Body of pancreas (tissue), 4 donors: ENCODE results near the gene GLG1. TPM values are rescaled to one million over a fixed set of nuclear protein-coding genes. Genes with fewer than 3 reads are reported as not detected.

Source experiments
- ATAC-seq: fragments of 150-250 bp; one replicate; pipeline ENCODE4 v1.9.1; 2016
- DNase-seq, 4 donors: peaks; one replicate each; pipeline ENCODE4 v3.0.0-alpha.2; 2019
- H3K27ac ChIP-seq, 4 donors: fragments of 200-600 bp; sonication (generic); 1 replicate in 3 of 4; 2 replicates in 1 of 4; pipeline versions ENCODE4 v1.5.1 to v1.6.1; 2016 to 2019; ENCODE audit warnings: mild to moderate bottlenecking in 1 of 4, mixed read lengths in 1 of 4, moderate library complexity in 1 of 4
- H3K27me3 ChIP-seq, 2 donors: fragments of 200-600 bp; sonication (generic); one replicate each; pipeline ENCODE4 v1.6.0; 2016; ENCODE audit warnings: mild to moderate bottlenecking in 1 of 2
- H3K36me3 ChIP-seq, 2 donors: fragments of 200-600 bp; sonication (generic); replicated peaks in 1 of 2; 2 replicates each; pipeline ENCODE4 v1.5.1; 2016; ENCODE audit warnings: low read depth in 2 of 2; ENCODE audit not compliant: insufficient read depth in 1 of 2
- H3K4me1 ChIP-seq: fragments of 200-600 bp; sonication (generic); one replicate; pipeline ENCODE4 v1.6.0; 2016
- H3K4me3 ChIP-seq, 2 donors: fragments of 200-600 bp; sonication (generic); 1 replicate in 1 of 2; 2 replicates in 1 of 2; pipeline ENCODE4 v1.5.1; 2016 to 2019
- H3K9me3 ChIP-seq, 3 donors: fragments of 200-600 bp; sonication (generic); 1 replicate in 2 of 3; 2 replicates in 1 of 3; pipeline ENCODE4 v1.5.1; 2016
- CTCF ChIP-seq, 7 experiments: fragments of 450-650 bp in 4 of 7; fragments of 200-600 bp in 3 of 7; sonication (generic) in 3 of 7; IDR thresholded peaks; one replicate each; pipeline ENCODE4 v1.5.1; 2016 to 2019; ENCODE audit warnings: antibody characterized with exemption in 7 of 7
- POLR2A ChIP-seq, 3 donors: fragments of 450-650 bp; IDR thresholded peaks; one replicate each; pipeline ENCODE4 v1.6.1; 2016; ENCODE audit warnings: antibody characterized with exemption in 3 of 3, mild to moderate bottlenecking in 2 of 3
- WGBS, 2 donors: methylation state at CpG; one replicate each; pipeline ENCODE4 v1.1.5; 2017; 5-methylcytosine and 5-hydroxymethylcytosine counted together
- intact Hi-C: fragments of 100-400 bp; cut with DNase I; formaldehyde crosslinking; loops from one replicate; pipeline ENCODE4 v1.15.1; 2023
- total RNA-seq, 2 donors: library from RNA; depleted of rRNA; stranded (reverse); fragments of >200 nt; gene quantifications; one replicate each; pipeline ENCODE4 v1.1.0, GENCODE V29; 2016

GLG1 gene
- total RNA-seq, 2 donors from 2014 or later: 103 to 144 TPM

- DNase-seq (no peak), ATAC-seq (no peak)
- no peaks in the 10 kb centered on the region for H3K9me3 ChIP-seq
These were observed 119.0 kb downstream of the GLG1 start for GRCh38 chr16:74487634-74488495.

GRCh38 chr16:74485916-74486315 is 121.0 kb downstream of the GLG1 start:
- H3K4me1 ChIP-seq: peaks cover 4% of the 10 kb centered on the region
- ATAC-seq (peak; percentile 27), DNase-seq (no peak)
- H3K36me3 ChIP-seq: peaks cover 0 to 17% of the 10 kb centered on the region in 2 donors
- TF ChIP-seq CTCF (IDR thresholded peaks at IDR 0.05): no peak
- TF ChIP-seq POLR2A (IDR thresholded peaks at IDR 0.05): no peak
- WGBS, 2 donors: 14 to 21% methylated on average over 1 of the region's 1 CpG
- no peaks in the 10 kb centered on the region for H3K9me3 ChIP-seq
- H3K4me3 ChIP-seq: no peak overlapping the region
- H3K27ac ChIP-seq: no peak overlapping the region
- no peaks in the 10 kb centered on the region for H3K27me3 ChIP-seq
- intact Hi-C loops: loop anchor here (10.0 kb wide), 1 partner anchor 129 kb away; no protein-coding TSS in a partner anchor

More at GRCh38 chr16:74487634-74488495, 119.0 kb downstream of the GLG1 start:
- no peak for TF ChIP-seq POLR2A (IDR thresholded peaks at IDR 0.05)
- TF ChIP-seq CTCF (IDR thresholded peaks at IDR 0.05): no peak
- Histone ChIP-seq H3K36me3 (peaks cover 0 to 22% of the 10 kb centered on the region in 2 donors), H3K27me3 (no peaks in the 10 kb centered on the region), H3K4me3 (no peak overlapping the region), H3K27ac (no peak overlapping the region), H3K4me1 (no peaks in the 10 kb centered on the region)
- 83 to 85% methylated on average over 9 of the region's 9 CpGs for WGBS, 2 donors
- intact Hi-C loops: loop anchor here (10.0 kb wide), 1 partner anchor 127 kb away; no protein-coding TSS in a partner anchor

GRCh38 chr16:74480150-74481029 is 126.5 kb downstream of the GLG1 start:
- no peak for ATAC-seq
- WGBS, 2 donors: 38 to 53% methylated on average over 12 of the region's 12 CpGs
- Histone ChIP-seq H3K27me3 (no peaks in the 10 kb centered on the region), H3K27ac (peak overlapping the region in 2 of 4 donors; percentile 15 to 38), H3K4me3 (no peak overlapping the region), H3K36me3 (peaks cover 0 to 20% of the 10 kb centered on the region in 2 donors), H3K4me1 (peaks cover 14% of the 10 kb centered on the region), H3K9me3 (no peaks in the 10 kb centered on the region)
- TF ChIP-seq POLR2A (IDR thresholded peaks at IDR 0.05): no peak
- TF ChIP-seq CTCF (IDR thresholded peaks at IDR 0.05): no peak
- DNase-seq: peak in 3 of 4 donors; percentile 10 to 23 (median 13)
- intact Hi-C loops: loop anchor here (10.0 kb wide), 1 partner anchor 134 kb away; no protein-coding TSS in a partner anchor

GRCh38 chr16:74477226-74477625 is 129.7 kb downstream of the GLG1 start:
- intact Hi-C loops: no loop called here
- H3K36me3 ChIP-seq: peaks cover 0 to 17% of the 10 kb centered on the region in 2 donors
- no peaks in the 10 kb centered on the region for H3K27me3 ChIP-seq
- no peaks in the 10 kb centered on the region for H3K9me3 ChIP-seq
- H3K27ac ChIP-seq: no peak overlapping the region
- 36 to 43% methylated on average over 4 of the region's 4 CpGs for WGBS, 2 donors
- DNase-seq: no peak
- ATAC-seq: no peak
- TF ChIP-seq POLR2A (IDR thresholded peaks at IDR 0.05): no peak
- TF ChIP-seq CTCF (IDR thresholded peaks at IDR 0.05): no peak
- H3K4me3 ChIP-seq: no peak overlapping the region
- peaks cover 20% of the 10 kb centered on the region for H3K4me1 ChIP-seq
